Activated T-cell treated with anti-CD3 and anti-CD28 coated beads for 48 hours (primary cell): ENCODE measurements around the gene TMED10.
"Not testable (repeated sequence)": the region's sequence is repeated elsewhere in the genome, so short reads cannot be mapped to it uniquely, and the experiment has no call there.

Experiments used
- DNase-seq: peaks from one replicate; pipeline ENCODE4 v3.0.0-alpha.2; 2020; ENCODE audit warnings: low read depth

The TMED10 gene

DNA sequence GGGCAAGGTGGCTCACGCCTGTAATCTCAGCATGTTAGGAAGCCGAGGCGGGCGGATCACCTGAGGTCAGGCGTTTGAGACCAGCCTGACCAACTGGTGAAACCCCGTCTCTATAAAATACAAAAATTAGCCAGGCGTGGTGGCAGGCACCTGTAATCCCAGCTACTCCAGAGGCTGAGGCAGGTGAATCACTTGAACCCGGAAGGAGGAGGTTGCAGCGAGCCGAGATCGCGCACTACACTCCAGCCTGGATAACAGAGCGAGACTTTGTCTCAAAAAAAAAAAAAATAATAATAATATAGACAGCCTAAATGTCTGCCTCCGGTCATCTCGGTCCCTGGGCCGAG, 49.0 kb downstream of the TMED10 start:
- DNase-seq, result not testable (repeated sequence)

DNA sequence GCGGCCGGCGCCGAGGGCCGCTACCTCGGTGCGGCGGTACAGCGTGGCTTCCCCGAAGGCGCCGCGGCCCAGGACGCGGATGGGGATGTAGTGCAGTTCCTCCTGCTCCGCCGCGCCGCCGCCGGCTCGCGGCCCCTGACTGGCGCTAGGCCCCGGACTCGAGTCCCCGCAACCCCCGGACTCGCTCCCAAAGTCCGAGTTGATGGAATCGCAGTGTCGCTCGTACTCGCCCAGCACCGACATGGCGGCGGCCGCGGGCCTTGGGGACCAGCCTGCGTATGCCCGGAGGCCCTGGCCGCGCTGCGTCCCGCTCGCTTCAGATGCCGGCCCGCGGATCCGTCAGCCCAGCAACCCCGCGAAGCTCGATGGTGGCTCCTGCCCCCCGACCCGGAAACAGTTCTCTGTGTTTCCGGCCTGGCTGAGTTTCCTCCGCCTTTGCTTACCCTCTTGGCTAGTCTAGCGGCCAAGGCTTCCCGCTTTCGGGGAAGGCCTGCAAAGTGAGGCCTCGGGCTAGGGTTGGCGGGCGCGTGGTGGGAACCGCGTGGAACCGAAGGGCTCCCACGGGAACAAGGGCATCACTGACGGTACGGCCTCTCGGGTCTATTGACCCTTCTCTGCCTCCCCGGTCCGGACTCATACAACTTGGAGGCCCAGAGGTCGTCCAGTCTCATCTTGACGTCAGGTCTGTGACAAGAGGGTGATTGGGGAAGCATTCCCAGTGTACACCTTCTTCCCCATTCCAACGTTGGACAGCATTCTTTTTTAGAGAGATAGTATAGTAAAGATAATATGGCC, 49.5 kb downstream of the TMED10 start, which contains the start of gene NEK9:
Gene NEK9, minus strand, starts transcription at position 370 of the 795 bp plus-strand sequence. Its CDS starts 127 bp downstream, at position 243.
- DNase-seq, result peak; percentile 83

GRCh38 chr14:75126121-75126544, 50.3 kb downstream of the TMED10 start:
- DNase-seq, result no peak

DNA sequence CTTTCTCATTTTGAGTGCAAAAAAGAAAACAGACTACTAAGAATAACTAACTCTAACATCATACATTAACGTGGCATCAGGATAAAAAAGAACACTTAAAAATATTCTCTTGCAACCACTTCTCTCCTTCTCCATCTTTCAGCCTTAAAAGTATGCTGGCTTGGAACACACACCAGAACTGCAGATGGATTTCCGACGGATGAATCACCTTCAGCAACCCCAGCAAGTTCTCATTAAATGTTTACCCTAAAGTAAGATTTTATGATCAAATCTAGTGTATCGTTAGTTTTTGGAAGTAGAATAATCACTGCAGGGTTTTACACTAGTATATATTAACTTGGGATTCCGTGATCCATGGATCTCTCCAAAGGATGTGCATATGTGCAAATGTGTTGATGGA, 50.8 kb downstream of the TMED10 start:
- no peak for DNase-seq

DNA sequence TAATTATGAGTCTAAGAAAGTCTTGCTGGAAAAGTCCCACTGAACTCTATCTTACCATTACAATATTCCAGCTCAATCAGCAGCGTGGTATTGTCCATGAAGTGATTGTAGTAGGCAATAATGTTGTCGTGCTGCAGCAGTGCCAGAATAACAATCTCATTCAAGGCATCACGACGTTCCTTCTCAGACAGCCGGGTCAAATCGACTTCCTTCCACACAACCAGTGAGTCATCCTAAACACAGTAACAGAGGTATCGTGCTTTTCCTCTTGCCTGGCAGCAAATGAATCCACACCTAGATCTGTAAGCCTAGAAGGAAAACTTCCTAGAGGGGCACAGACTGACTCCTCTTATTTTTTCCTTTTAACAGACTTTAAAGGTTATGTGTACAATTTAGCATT, 52.4 kb downstream of the TMED10 start:
- peak; percentile 6 for DNase-seq

- no peak for DNase-seq
These were observed 54.9 kb downstream of the TMED10 start for GRCh38 chr14:75121552-75121951.

DNA sequence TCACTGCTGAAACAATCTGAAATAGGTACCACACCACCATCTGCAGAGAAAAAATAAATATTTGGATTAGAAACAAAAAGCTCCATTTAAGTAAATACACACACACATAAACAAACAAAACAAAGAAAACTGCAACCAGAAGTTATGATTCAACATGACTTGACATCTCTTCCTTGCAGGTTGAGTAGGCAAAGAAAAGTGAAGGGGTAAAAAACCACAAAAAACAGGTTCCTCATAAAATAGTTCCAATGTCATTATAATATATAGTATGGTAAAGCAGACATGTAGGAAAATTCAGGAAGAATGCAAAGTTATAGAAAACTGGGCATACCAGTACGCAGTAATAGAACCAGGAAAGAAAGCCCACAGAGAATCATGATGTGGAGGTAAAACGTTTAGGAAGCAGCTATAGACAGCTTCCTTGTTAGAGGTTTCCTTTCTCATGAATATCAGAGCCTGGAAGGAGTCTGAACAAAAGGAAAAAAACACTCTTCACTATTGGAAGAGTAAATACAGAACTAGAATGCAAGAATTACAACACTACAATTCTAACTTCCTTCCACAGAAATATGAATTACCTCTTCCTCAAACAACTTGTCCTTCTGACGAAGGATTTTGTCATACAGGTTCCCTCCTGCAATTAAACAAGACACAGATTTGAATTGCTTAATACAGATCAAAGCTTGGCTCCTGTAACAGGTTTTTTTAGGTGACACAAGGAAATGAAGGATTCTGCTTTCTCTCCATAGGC, 55.7 kb downstream of the TMED10 start:
- DNase-seq, result no peak

- DNase-seq, result no peak
These were observed 57.4 kb downstream of the TMED10 start for GRCh38 chr14:75119056-75119455.

DNA sequence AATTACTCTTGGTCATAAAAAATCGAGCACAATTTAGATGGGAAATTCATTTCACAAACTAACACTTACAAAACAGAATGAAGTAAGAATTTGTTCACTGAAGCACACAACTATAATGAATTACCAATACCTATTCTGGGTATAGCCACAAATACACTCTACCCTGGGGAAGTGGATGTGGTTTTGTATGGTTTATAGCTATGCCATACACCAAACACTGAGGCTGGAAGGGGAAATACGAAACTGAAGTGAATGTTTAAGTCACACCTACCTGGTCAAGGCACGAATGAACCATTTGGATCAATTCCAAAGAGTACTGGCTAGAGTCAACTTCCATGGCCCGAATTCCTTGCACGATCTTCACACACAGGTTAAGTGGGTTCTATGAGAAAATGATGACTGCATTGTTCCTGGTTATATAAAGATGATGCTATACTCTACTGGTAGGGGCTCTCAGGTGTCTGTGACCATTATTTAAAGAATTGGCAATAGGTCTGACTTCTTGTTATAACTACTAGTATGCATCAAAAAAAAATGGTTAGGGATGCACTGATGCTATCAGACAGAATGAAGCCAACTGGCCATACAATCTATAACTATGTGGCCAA, 62.4 kb downstream of the TMED10 start:
- no peak for DNase-seq

GRCh38 chr14:75109877-75110276, 66.5 kb downstream of the TMED10 start:
- no peak for DNase-seq

GRCh38 chr14:75107186-75107585, 69.2 kb downstream of the TMED10 start:
- no peak for DNase-seq

DNA sequence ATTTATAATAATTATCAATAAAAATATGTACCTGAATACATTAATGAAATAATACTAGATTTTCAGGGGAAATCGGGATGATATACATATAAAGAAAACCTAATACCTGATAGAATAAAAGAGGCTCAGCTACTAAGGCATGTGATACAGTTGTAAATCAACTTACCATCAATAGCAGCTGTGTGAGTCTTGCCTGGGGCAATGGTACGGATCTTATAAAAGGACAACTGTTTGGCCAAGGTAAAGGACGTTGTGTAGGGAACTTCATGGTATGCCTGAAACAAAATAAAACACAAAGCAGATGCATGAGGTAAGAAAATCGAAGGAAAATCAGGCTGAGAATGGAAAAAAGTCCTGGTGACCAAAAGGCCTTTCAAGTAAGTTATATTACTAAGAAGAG, 74.9 kb downstream of the TMED10 start:
- DNase-seq, result no peak

DNA sequence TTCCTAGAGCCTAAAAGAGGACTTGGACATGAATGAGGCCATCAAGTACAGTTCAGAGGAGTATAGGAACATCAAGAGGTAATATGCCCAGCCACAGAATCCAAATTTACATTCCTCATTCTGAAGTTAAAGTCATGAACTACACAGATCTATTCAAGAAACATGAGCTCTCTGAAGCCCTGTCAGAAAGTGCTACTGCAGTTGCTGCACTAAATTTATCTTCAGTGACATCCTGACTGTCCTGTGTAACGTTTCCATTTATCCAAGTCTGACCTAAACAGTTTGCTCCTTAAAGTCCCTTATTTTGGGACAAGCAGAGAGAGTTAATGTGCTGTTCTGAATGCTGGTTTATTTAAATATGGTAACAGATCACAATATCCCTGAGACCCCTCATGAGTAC, 77.7 kb downstream of the TMED10 start:
- no peak for DNase-seq

GRCh38 chr14:75098212-75098611, 78.2 kb downstream of the TMED10 start:
- no peak for DNase-seq

DNA sequence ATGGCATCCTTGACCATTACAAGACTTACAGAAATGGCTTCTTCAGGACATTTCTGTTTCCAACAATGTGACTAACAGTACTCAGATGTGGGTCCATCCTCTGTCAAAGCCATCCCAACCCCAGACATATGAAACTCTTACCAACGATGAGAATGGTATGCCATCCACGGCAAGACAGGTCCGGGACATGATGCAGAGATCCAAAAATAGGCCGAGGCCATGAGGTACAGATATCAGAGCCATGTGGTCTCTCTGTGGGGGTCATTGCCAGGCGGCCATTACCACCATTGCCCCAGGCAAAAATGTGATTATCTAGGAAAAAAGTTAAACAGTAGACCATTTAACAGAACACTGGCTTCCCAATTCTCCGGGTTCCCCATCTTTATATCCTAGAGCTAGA, 79.5 kb downstream of the TMED10 start:
- DNase-seq, result no peak

DNA sequence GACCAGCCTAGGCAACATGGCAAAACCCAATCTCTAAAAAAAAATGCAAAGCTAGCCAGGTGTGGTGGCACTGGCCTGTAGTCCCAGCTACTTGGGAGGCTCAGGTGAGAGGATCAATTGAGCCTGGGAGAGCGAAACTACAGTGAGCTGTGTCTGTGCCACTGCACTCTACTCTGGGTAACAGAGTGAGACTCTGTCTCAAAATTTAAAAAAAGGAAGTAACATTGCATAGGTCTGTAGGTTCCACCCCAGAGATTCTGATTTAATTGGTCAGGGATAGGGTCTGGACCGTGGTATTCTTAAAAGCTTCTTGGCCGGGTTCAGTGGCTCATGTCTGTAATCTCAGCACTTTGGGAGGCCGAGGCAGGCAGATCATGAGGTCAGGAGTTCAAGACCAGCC, 80.7 kb downstream of the TMED10 start:
- DNase-seq, result no peak

DNA sequence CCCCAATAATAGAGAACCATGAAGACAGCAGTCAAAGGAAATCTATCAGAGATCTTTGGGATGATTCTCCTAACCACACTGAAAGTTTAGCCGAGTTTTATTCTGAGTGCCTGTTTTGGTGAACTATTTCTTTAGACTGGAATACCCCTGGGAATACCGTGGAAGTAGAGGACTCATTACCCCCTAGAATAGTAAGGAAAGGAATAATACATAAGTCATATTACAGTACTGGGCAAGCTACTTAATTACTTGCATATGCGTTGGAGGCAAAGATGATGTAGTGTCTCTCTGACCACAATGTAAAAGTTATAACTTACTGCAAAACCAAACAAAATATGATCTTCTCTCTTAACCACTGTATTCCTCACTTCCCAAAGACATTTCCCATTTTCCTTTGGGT, 81.5 kb downstream of the TMED10 start:
- DNase-seq, result no peak

GRCh38 chr14:75092698-75093097, 83.7 kb downstream of the TMED10 start:
- DNase-seq, result no peak

- no peak for DNase-seq
These were observed 85.2 kb downstream of the TMED10 start for GRCh38 chr14:75091251-75091650.

- no peak for DNase-seq
These were observed 86.1 kb downstream of the TMED10 start for GRCh38 chr14:75090353-75090752.

- no peak for DNase-seq
These were observed 87.6 kb downstream of the TMED10 start for GRCh38 chr14:75088566-75089373.

- no peak for DNase-seq
These were observed 88.3 kb downstream of the TMED10 start for GRCh38 chr14:75088153-75088552.
